GM21786 (cell line): ENCODE results near the gene FAM171A1.

Source experiments
- ATAC-seq: cut with Tn5 transposase; IDR thresholded peaks from one replicate; pipeline ENCODE4 v1.9.1; 2021; ENCODE audit not compliant: unreplicated experiment

Gene FAM171A1

GRCh38 chr10:15252396-15252795 is 118.7 kb downstream of the FAM171A1 start:
- no peak for ATAC-seq

- no peak for ATAC-seq
Measured at GRCh38 chr10:15251791-15252380, 119.2 kb downstream of the FAM171A1 start.

- no peak for ATAC-seq
Measured at GRCh38 chr10:15245530-15245929, 125.6 kb downstream of the FAM171A1 start.

- ATAC-seq = no peak
Measured at GRCh38 chr10:15244635-15245197, 126.4 kb downstream of the FAM171A1 start.

- ATAC-seq = no peak
Measured at GRCh38 chr10:15242261-15242840, 128.7 kb downstream of the FAM171A1 start.

GRCh38 chr10:15241306-15241705 is 129.8 kb downstream of the FAM171A1 start:
- no peak for ATAC-seq

- no peak for ATAC-seq
Measured at GRCh38 chr10:15238555-15239335, 132.3 kb downstream of the FAM171A1 start.

- ATAC-seq = no peak
Measured at GRCh38 chr10:15237351-15237750, 133.7 kb downstream of the FAM171A1 start.

- ATAC-seq = no peak
Measured at GRCh38 chr10:15236340-15236739, 134.7 kb downstream of the FAM171A1 start.

GRCh38 chr10:15232279-15232678 is 138.8 kb downstream of the FAM171A1 start:
- ATAC-seq = no peak

- ATAC-seq = no peak
Measured at GRCh38 chr10:15231426-15231825, 139.7 kb downstream of the FAM171A1 start.

- ATAC-seq = no peak
Measured at GRCh38 chr10:15230257-15230656, 140.8 kb downstream of the FAM171A1 start.

- ATAC-seq = no peak
Measured at GRCh38 chr10:15229268-15229667, 141.8 kb downstream of the FAM171A1 start.

- no peak for ATAC-seq
Measured at GRCh38 chr10:15228426-15228825, 142.7 kb downstream of the FAM171A1 start.

- no peak for ATAC-seq
Measured at GRCh38 chr10:15227611-15228372, 143.3 kb downstream of the FAM171A1 start.

- ATAC-seq = no peak
Measured at GRCh38 chr10:15225511-15225910, 145.6 kb downstream of the FAM171A1 start.

- no peak for ATAC-seq
Measured at GRCh38 chr10:15224948-15225347, 146.1 kb downstream of the FAM171A1 start.

GRCh38 chr10:15223174-15223573 is 147.9 kb downstream of the FAM171A1 start:
- ATAC-seq = no peak

- ATAC-seq = no peak
Measured at GRCh38 chr10:15222511-15222910, 148.6 kb downstream of the FAM171A1 start.

- no peak for ATAC-seq
Measured at GRCh38 chr10:15220445-15220844, 150.6 kb downstream of the FAM171A1 start.

GRCh38 chr10:15216700-15217099 is 154.4 kb downstream of the FAM171A1 start:
- no peak for ATAC-seq
